ENCODE measurements around the gene C13orf42.

- TF ChIP-seq CTCF (IDR thresholded peaks at IDR 0.05): no peak
- no peak for TF ChIP-seq POLR2A (IDR thresholded peaks at IDR 0.05)
Observed at GRCh38 chr13:51041126-51041525, 69.9 kb downstream of the C13orf42 start.

All from right lobe of liver (tissue), 4 donors.